Activated CD4-positive, alpha-beta memory T cell treated with anti-CD3 and anti-CD28 coated beads, Interleukin-2, amount 10 ng/mL, durations not matched to agents 7 days and 5 days (primary cell): ENCODE data around the gene AATK. TPM values are rescaled to one million over a fixed set of nuclear protein-coding genes. Genes with fewer than 3 reads are reported as not detected.
A peak's percentile ranks its signal among the peaks of the same experiment; 100 is the strongest.

Experiments used
- CTCF ChIA-PET: fragments of 350-600 bp; sonication (Branson Sonifier 250); formaldehyde crosslinking; loops from one replicate; lab custom pipeline; 2021; ENCODE audit warnings: antibody characterized with exemption, inconsistent platforms; lab: Charles Lee
- POLR2A ChIA-PET: fragments of 350-600 bp; sonication (Branson Sonifier 250); formaldehyde crosslinking; loops from one replicate; lab custom pipeline; 2021; ENCODE audit warnings: antibody characterized with exemption; lab: Charles Lee
- DNase-seq: peaks from one replicate; pipeline ENCODE4 v3.0.0-alpha.2; 2020
- H3K27ac Mint-ChIP-seq: one replicate; pipeline ENCODE4 v1.8.0; 2021; ENCODE audit warnings: mild to moderate bottlenecking, mixed read lengths
- H3K27me3 Mint-ChIP-seq: one replicate; pipeline ENCODE4 v1.8.0; 2021; ENCODE audit warnings: mixed read lengths
- H3K36me3 Mint-ChIP-seq: one replicate; pipeline ENCODE4 v1.8.0; 2021; ENCODE audit warnings: low read depth, mixed read lengths
- H3K4me1 Mint-ChIP-seq: one replicate; pipeline ENCODE4 v1.8.0; 2021; ENCODE audit warnings: mixed read lengths
- H3K4me3 Mint-ChIP-seq: one replicate; pipeline ENCODE4 v1.8.0; 2021; ENCODE audit warnings: mild to moderate bottlenecking, mixed read lengths
- H3K9me3 Mint-ChIP-seq: one replicate; pipeline ENCODE4 v1.8.0; 2021; ENCODE audit warnings: mixed read lengths
- total RNA-seq, 2 experiments: library from RNA; stranded (reverse); gene quantifications; one replicate each; pipeline ENCODE4 v1.2.3, GENCODE V29; 2021

Gene AATK
- total RNA-seq, 2 experiments from 2014 or later, result 1.1 to 1.8 TPM

DNA sequence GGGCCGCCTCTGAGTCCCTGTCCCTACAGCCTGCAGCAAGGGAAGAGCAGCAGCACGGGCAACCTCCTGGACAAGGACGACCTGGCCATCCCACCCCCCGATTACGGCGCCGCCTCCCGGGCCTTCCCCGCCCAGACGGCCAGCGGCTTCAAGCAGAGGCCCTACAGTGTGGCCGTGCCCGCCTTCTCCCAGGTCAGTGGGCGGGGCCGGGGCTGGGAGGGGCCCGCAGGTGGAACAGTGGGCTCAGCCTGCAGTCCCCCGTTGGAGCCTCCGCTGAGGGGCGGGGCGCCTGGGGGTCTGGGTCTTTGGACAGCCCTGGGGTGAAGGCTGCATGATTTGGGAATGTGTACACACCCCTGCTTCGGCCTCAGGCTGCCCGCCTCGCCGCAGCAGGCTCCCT is 59.3 kb downstream of the AATK start:
- no peaks in the 10 kb centered on the region for H3K9me3 Mint-ChIP-seq
- H3K4me1 Mint-ChIP-seq, result no peaks in the 10 kb centered on the region
- CTCF ChIA-PET, result no interaction called here
- no peak overlapping the region for H3K4me3 Mint-ChIP-seq
- no peak for DNase-seq
- no peaks in the 10 kb centered on the region for H3K36me3 Mint-ChIP-seq
- POLR2A ChIA-PET, result interaction anchor here (1.1 kb wide), 1 partner anchor 12 kb away, joined by 3 read pairs; no protein-coding TSS in a partner anchor
- no peaks in the 10 kb centered on the region for H3K27me3 Mint-ChIP-seq
- H3K27ac Mint-ChIP-seq, result no peak overlapping the region

DNA sequence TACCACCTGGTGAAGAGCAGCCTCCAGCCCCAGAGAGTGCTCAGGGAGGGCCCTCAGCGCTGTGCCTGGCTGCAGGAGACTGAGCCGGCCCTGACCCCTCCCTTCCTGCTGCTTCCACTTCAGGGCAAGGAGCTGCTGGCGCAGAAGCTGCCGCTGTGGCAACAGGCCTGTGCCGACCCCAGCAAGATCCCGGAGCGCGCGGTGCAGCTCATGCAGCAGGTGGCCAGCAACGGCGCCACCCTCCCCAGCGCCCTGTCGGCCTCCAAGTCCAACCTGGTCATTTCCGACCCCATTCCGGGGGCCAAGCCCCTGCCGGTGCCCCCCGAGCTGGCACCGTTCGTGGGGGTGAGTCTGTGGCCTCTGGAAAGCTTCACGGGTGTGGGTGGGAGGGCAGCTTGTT is 62.6 kb downstream of the AATK start:
- Mint-ChIP-seq H3K36me3 (no peaks in the 10 kb centered on the region), H3K4me1 (no peaks in the 10 kb centered on the region), H3K9me3 (no peaks in the 10 kb centered on the region), H3K27me3 (peaks cover 2% of the 10 kb centered on the region), H3K27ac (no peak overlapping the region), H3K4me3 (no peak overlapping the region)
- ChIA-PET POLR2A (no interaction called here), CTCF (interaction anchor here (0.8 to 1.6 kb wide), 3 partner anchors 78 to 1002 kb away, joined by 4 to 5 read pairs (median 4); partner anchors contain the start of gene GAA)
- DNase-seq, result no peak

DNA sequence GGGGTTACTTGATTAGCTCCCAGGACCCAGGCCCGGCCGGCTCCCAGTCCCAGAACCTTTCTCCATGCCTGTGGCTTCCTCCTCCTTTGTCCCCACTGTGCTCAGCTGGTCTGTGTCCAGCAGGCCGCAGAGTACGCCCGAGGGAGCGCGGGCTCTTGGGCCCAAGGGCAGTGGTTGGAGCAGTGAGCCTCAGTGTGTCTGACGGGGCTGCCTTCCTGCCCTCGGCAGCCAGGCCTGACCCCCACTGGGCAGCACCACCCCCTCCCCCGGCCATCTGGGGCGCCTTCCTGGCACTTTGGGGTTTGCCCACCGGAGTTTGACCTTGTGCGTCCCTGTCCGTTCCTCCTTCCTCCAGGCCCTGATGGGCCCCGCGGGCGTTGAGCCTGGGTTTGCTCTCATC is 63.2 kb downstream of the AATK start:
- H3K4me3 Mint-ChIP-seq, result no peak overlapping the region
- peaks cover 2% of the 10 kb centered on the region for H3K27me3 Mint-ChIP-seq
- ChIA-PET POLR2A (no interaction called here), CTCF (interaction anchor here (1.7 to 1.8 kb wide), 2 partner anchors 79 to 114 kb away, joined by 15 to 20 read pairs; no protein-coding TSS in a partner anchor)
- no peaks in the 10 kb centered on the region for H3K4me1 Mint-ChIP-seq
- no peak overlapping the region for H3K27ac Mint-ChIP-seq
- H3K36me3 Mint-ChIP-seq, result no peaks in the 10 kb centered on the region
- no peak for DNase-seq
- no peaks in the 10 kb centered on the region for H3K9me3 Mint-ChIP-seq

DNA sequence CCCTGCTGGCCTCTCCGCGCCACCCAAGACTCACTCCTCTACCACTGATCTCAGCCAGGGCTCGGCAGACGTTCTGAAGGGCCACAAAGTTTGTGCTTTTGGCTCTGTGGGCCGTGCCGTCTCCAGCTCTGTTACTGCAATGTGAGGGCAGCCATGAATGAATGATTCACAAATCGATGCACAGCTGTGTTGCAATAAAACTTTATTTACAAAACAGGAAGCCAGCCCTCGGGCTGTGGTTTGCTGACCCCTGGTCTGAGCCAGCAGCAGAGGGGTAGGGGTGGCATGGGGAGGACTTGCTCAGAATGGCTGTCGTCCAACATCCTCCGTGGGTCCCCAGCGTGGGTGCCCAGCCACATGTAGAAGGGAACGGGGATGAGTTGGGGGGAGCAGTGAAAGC is 63.7 kb downstream of the AATK start:
- CTCF ChIA-PET, result interaction anchor here (0.6 to 1.8 kb wide), 7 partner anchors 11 to 137 kb away, joined by 3 to 20 read pairs (median 4); partner anchors contain the start of genes NDUFAF8 and TEPSIN
- Mint-ChIP-seq H3K9me3 (no peaks in the 10 kb centered on the region), H3K27me3 (peaks cover 3% of the 10 kb centered on the region), H3K36me3 (no peaks in the 10 kb centered on the region), H3K4me3 (no peak overlapping the region), H3K4me1 (peaks cover 2% of the 10 kb centered on the region), H3K27ac (no peak overlapping the region)
- DNase-seq, result no peak
- POLR2A ChIA-PET, result interaction anchor here (1.0 kb wide), 1 partner anchor 14 kb away, joined by 4 read pairs; no protein-coding TSS in a partner anchor

DNA sequence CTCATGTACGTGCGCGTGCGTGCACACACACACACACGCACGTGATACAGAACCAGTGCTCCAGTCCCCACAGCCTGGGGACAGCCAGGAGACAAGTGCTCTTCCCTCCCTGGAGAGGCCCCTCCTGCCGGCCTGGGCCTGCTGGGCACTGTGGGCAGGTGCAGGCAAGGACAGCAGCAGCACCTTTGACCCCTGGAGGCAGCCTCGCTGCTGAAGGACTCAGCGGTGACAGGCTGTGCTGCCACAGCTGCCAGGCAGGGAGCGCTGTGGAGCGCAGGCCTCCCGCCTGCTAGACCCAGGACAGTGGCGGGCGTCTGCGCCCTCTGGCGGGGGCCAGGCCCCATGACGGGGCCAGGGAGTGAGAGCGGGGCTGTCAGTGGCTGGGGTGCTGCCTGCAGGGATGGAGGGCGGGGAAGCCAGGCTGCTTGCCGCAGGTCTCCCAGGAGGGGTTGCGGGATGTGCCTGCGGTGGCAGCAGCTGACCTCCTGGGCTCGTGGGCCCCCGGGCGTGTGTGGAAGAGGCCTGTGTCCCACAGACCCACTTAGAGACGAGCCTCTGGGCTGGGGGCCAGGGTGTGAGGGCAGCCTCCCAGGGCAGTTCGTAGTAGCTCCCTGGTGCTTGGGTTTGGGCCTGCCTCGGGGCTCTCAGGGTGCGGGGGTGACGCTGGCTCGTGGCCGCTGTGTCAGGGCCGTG is 64.3 kb downstream of the AATK start:
- ChIA-PET POLR2A (interaction anchor here (0.7 to 1.0 kb wide), 2 partner anchors 11 to 14 kb away, joined by 3 to 4 read pairs; no protein-coding TSS in a partner anchor), CTCF (interaction anchor here (0.6 to 1.8 kb wide), 13 partner anchors 10 to 382 kb away, joined by 3 to 20 read pairs (median 3); partner anchors contain the start of genes CEP131, NDUFAF8 and TEPSIN)
- DNase-seq, result peak; percentile 90
- H3K36me3 Mint-ChIP-seq, result no peaks in the 10 kb centered on the region
- peaks cover 2% of the 10 kb centered on the region for H3K4me1 Mint-ChIP-seq
- H3K4me3 Mint-ChIP-seq, result no peak overlapping the region
- peaks cover 4% of the 10 kb centered on the region for H3K27me3 Mint-ChIP-seq
- H3K9me3 Mint-ChIP-seq, result no peaks in the 10 kb centered on the region
- H3K27ac Mint-ChIP-seq, result no peak overlapping the region

DNA sequence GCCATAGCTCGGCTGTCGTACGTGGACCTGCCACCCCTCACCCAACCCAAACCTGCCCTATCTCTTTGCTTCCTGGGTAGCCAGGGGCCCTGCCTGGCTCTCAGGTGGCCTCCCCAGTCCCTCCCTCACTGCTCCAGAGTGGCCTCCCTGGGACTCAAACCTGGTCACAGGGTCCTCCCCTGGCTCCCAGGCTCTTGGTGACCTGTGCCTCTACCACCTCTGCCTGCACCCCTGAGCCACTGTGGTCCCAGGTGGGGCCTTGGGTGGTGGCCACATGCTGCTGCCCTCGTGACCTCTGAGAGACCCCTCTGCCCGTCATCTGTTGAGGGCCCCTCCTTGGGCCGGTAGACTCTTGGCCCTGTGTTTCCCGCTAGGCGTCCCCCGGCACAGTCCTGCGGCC is 65.4 kb downstream of the AATK start:
- no peak overlapping the region for H3K27ac Mint-ChIP-seq
- no peaks in the 10 kb centered on the region for H3K9me3 Mint-ChIP-seq
- CTCF ChIA-PET, result no interaction called here
- H3K4me3 Mint-ChIP-seq, result no peak overlapping the region
- H3K27me3 Mint-ChIP-seq, result peaks cover 7% of the 10 kb centered on the region
- peaks cover 13% of the 10 kb centered on the region for H3K4me1 Mint-ChIP-seq
- DNase-seq, result no peak
- POLR2A ChIA-PET, result no interaction called here
- no peaks in the 10 kb centered on the region for H3K36me3 Mint-ChIP-seq

DNA sequence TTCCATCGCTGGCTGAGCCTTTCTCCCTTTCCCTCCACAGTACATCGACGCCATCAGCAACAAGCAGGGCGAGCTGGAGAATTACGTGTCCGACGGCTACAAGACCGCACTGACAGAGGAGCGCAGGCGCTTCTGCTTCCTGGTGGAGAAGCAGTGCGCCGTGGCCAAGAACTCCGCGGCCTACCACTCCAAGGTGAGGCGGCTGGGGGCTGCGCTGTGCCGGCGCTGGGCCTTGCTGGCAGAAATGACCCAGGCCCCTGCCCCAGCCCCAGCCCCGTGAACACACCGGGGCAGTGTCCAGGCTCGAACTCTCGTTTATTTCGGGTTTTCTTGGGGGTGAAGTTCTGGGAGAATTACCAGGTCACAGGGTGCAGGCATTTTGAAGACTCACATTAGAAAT is 66.1 kb downstream of the AATK start:
- H3K9me3 Mint-ChIP-seq, result no peaks in the 10 kb centered on the region
- no peaks in the 10 kb centered on the region for H3K36me3 Mint-ChIP-seq
- H3K4me1 Mint-ChIP-seq, result peaks cover 21% of the 10 kb centered on the region
- H3K4me3 Mint-ChIP-seq, result no peak overlapping the region
- no peak for DNase-seq
- ChIA-PET CTCF (interaction anchor here (1.8 kb wide), 1 partner anchor 111 kb away, joined by 4 read pairs; no protein-coding TSS in a partner anchor), POLR2A (no interaction called here)
- no peak overlapping the region for H3K27ac Mint-ChIP-seq
- H3K27me3 Mint-ChIP-seq, result peaks cover 8% of the 10 kb centered on the region

DNA sequence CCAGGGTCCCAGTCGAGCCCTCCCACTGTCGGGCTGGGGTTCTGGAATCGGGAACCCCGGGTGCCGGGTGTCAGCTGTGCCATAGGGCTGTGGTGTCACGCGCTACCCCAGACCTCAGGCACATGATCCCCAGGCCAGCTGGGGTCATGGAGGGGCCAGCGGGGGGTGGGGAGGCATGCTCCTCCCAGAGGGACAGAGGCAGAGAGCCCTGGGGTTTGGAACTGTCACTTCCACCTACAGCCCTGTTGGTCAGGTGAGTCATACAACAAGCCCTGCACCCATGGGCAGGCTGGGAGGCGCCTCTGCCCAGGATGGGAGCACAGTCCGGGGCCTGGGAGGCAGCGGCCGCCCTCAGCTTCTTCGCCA is 68.1 kb downstream of the AATK start:
- H3K27me3 Mint-ChIP-seq, result peaks cover 17% of the 10 kb centered on the region
- DNase-seq, result no peak
- no peak overlapping the region for H3K27ac Mint-ChIP-seq
- H3K9me3 Mint-ChIP-seq, result no peaks in the 10 kb centered on the region
- H3K36me3 Mint-ChIP-seq, result no peaks in the 10 kb centered on the region
- CTCF ChIA-PET, result interaction anchor here (0.5 to 1.4 kb wide), 3 partner anchors 74 to 108 kb away, joined by 4 to 6 read pairs (median 4); no protein-coding TSS in a partner anchor
- H3K4me3 Mint-ChIP-seq, result no peak overlapping the region
- peaks cover 36% of the 10 kb centered on the region for H3K4me1 Mint-ChIP-seq
- POLR2A ChIA-PET, result interaction anchor here (0.8 to 1.8 kb wide), 2 partner anchors 17 to 80 kb away, joined by 3 to 4 read pairs; no protein-coding TSS in a partner anchor

DNA sequence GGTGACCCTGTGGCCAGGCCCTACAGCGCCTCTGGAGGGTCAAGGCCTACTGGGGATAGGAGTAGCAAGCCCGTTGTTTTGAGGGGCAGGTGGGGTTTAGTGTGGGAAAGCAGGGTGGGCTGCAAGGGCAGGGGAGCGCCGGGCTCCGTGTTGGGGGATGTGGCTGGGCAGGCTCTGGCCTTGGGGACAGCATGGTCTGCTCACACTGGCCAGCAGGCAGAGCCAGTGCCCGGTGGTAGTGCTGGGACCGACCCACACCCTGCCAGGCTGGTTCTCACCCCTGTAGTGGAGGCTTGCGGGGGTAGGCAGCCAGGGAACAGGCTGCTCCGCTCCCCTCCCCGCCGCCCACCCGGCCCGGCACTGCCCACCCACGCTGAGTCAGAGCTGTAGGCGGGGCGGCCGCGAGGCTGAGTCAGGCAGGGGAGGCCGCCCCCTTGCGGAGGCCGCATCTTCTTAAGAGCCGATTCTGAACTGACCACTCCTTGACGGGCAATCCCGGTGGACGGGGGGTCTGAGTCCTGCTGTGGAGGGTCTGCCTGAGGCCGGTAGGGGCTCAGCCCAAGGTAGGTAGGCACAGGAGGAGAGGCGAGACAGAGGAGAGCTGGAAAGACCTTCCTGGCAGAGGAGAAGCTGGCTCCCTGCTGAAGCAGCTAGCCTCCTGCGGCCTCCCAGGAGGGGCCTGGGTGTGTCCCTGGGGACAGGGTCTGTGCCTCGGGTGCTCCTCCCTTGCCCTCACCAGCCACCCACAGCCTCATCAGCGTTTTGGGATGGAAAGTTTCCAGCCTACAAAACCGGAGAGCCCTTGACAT is 68.7 kb downstream of the AATK start:
- ChIA-PET POLR2A (interaction anchor here (0.8 to 1.8 kb wide), 2 partner anchors 17 to 79 kb away, joined by 3 to 4 read pairs; no protein-coding TSS in a partner anchor), CTCF (interaction anchor here (0.5 to 1.4 kb wide), 3 partner anchors 74 to 107 kb away, joined by 4 to 6 read pairs (median 4); no protein-coding TSS in a partner anchor)
- no peak overlapping the region for H3K4me3 Mint-ChIP-seq
- H3K27ac Mint-ChIP-seq, result no peak overlapping the region
- H3K4me1 Mint-ChIP-seq, result peaks cover 36% of the 10 kb centered on the region
- DNase-seq, result peak; percentile 48
- H3K9me3 Mint-ChIP-seq, result no peaks in the 10 kb centered on the region
- no peaks in the 10 kb centered on the region for H3K36me3 Mint-ChIP-seq
- peaks cover 19% of the 10 kb centered on the region for H3K27me3 Mint-ChIP-seq

DNA sequence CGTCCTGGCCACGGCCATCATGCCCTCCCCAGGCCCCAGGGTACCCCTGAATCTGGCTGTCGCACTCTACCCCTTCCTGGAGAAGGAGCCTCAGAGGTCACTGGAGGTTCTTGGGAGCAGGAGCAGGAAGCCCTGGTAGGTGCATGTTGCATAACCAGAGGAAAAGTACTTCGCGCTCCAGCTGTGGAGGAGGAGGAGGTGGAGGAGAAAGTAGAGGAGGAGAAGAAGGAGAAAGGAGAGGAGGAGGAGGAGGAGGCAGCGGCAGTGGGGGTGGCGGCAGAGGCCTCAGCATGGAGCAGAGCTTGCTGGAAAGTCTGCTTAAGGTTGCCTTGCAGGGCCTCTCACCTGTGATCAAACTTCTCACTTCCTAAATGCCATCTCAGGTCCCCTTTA is 69.3 kb downstream of the AATK start:
- POLR2A ChIA-PET, result interaction anchor here (1.0 kb wide), 1 partner anchor 73 kb away, joined by 3 read pairs; no protein-coding TSS in a partner anchor
- H3K4me3 Mint-ChIP-seq, result no peak overlapping the region
- H3K27ac Mint-ChIP-seq, result no peak overlapping the region
- DNase-seq, result no peak
- no peaks in the 10 kb centered on the region for H3K36me3 Mint-ChIP-seq
- peaks cover 19% of the 10 kb centered on the region for H3K27me3 Mint-ChIP-seq
- peaks cover 36% of the 10 kb centered on the region for H3K4me1 Mint-ChIP-seq
- CTCF ChIA-PET, result no interaction called here
- H3K9me3 Mint-ChIP-seq, result no peaks in the 10 kb centered on the region

DNA sequence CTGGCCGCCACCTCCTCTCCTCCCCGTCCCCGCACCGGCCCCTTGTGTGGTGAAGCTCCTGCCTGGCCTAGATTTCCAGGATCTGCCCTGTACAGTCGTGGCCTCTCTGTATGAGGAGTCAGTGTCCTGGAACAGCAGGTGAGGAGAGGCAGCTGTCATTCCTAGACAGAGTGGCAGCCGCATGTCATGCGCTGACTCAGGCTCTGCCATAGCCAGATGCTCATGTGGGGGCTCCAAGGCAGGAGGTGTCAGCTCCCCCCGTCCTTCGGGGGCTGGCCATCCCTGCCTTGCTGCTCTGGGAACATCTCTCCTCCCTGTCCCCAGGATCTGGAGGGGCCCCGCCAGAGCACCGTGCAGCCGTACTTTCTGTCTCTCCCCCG is 70.6 kb downstream of the AATK start:
- peaks cover 38% of the 10 kb centered on the region for H3K4me1 Mint-ChIP-seq
- H3K9me3 Mint-ChIP-seq, result no peaks in the 10 kb centered on the region
- CTCF ChIA-PET, result interaction anchor here (1.2 to 1.8 kb wide), 3 partner anchors 72 to 668 kb away, joined by 6 to 8 read pairs (median 6); no protein-coding TSS in a partner anchor
- H3K4me3 Mint-ChIP-seq, result no peak overlapping the region
- no peaks in the 10 kb centered on the region for H3K36me3 Mint-ChIP-seq
- peaks cover 19% of the 10 kb centered on the region for H3K27me3 Mint-ChIP-seq
- POLR2A ChIA-PET, result interaction anchor here (0.5 to 1.7 kb wide), 11 partner anchors 9 to 834 kb away, joined by 3 to 7 read pairs (median 3); partner anchors contain the start of genes NDUFAF8 and TEPSIN
- DNase-seq, result peak; percentile 35
- H3K27ac Mint-ChIP-seq, result peak overlapping the region; percentile 59
